ENCODE measurements around the gene ATP10B. TPM values are rescaled to one million over a fixed set of nuclear protein-coding genes. Genes with fewer than 3 reads are reported as not detected.

The ATP10B gene
- total RNA-seq, 1 donor from 2014 or later, result 9.1 TPM

DNA sequence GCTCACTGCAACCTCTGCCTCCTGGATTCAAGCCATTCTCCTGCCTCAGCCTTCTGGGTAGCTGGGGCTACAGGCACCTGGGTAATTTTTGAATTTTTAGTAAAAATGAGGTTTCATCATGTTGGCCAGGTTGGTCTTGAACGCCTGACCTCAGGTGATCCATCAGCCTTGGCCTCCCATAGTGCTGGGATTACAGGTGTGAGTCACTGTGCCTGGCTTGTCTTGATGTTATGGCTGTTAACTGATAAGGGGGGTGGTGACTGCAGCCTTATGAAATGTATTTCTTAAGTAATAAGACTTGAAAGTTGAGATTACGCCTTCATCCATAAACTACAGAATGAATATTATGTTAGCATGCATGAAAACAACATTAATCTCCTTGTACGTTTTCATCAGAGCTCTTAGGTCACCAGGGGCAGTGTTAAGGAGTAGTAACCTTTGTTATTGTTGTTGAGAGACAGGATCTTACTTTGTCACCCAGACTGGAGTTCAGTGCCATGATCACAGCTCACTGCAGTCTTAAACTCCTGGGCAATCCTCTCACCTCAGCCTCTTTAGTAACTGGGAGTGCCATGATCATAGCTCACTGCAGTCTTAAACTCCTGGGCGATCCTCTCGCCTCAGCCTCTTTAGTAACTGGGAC, 148.3 kb downstream of the ATP10B start:
- no peaks in the 10 kb centered on the region for H3K27me3 ChIP-seq
- no peak overlapping the region for H3K4me3 ChIP-seq
- H3K36me3 ChIP-seq, result no peaks in the 10 kb centered on the region
- H3K27ac ChIP-seq, result no peak overlapping the region
- TF ChIP-seq POLR2AphosphoS5 (IDR thresholded peaks at IDR 0.05; ENCODE audit: insufficient read depth in 1 of 2, low read depth in 1 of 2), result no peak
- no peak for TF ChIP-seq CTCF (IDR thresholded peaks at IDR 0.05)
- no peak for TF ChIP-seq POLR2A (IDR thresholded peaks at IDR 0.05)
- H3K4me1 ChIP-seq, result no peaks in the 10 kb centered on the region
- intact Hi-C loops (cut with DNase I), result no loop called here
- no peak for DNase-seq (ENCODE audit: extremely low spot score in 2 of 2)
- no peaks in the 10 kb centered on the region for H3K9me3 ChIP-seq

DNA sequence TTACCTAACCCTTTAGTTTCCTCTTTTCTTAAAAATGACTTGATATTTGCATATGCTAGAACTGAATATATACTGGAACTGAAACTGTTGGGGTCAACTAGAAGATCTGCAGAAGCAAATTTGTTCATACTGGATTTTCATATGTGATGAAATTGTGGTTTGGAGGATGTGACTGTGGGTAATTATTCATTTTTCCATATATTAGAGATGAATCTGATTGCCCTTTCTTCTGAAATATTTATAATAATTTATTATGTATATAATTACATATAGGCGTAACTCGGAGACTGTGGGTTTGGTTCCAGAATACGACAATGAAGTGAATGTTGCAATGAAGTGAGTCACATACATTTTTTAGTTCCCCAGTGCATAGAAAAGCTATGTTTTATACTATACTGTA, 149.1 kb downstream of the ATP10B start:
- no peak for DNase-seq (ENCODE audit: extremely low spot score in 2 of 2)
- Histone ChIP-seq H3K4me1 (no peaks in the 10 kb centered on the region), H3K27ac (no peak overlapping the region), H3K27me3 (no peaks in the 10 kb centered on the region), H3K36me3 (no peaks in the 10 kb centered on the region), H3K4me3 (no peak overlapping the region), H3K9me3 (no peaks in the 10 kb centered on the region)
- no peak for TF ChIP-seq CTCF (IDR thresholded peaks at IDR 0.05)
- no peak for TF ChIP-seq POLR2A (IDR thresholded peaks at IDR 0.05)
- no peak for TF ChIP-seq POLR2AphosphoS5 (IDR thresholded peaks at IDR 0.05; ENCODE audit: insufficient read depth in 1 of 2, low read depth in 1 of 2)
- intact Hi-C loops (cut with DNase I), result no loop called here

GRCh38 chr5:160702311-160702803, 149.7 kb downstream of the ATP10B start:
- Histone ChIP-seq H3K36me3 (no peaks in the 10 kb centered on the region), H3K9me3 (no peaks in the 10 kb centered on the region), H3K4me3 (no peak overlapping the region), H3K27ac (no peak overlapping the region), H3K4me1 (no peaks in the 10 kb centered on the region), H3K27me3 (no peaks in the 10 kb centered on the region)
- intact Hi-C loops (cut with DNase I), result no loop called here
- TF ChIP-seq CTCF (IDR thresholded peaks at IDR 0.05) (no peak), POLR2AphosphoS5 (IDR thresholded peaks at IDR 0.05; ENCODE audit: insufficient read depth in 1 of 2, low read depth in 1 of 2) (no peak), POLR2A (IDR thresholded peaks at IDR 0.05) (no peak)
- no peak for DNase-seq (ENCODE audit: extremely low spot score in 2 of 2)

- no peak overlapping the region for H3K4me3 ChIP-seq
- H3K9me3 ChIP-seq, result no peaks in the 10 kb centered on the region
- no peaks in the 10 kb centered on the region for H3K27me3 ChIP-seq
- no peaks in the 10 kb centered on the region for H3K4me1 ChIP-seq
- H3K36me3 ChIP-seq, result no peaks in the 10 kb centered on the region
- H3K27ac ChIP-seq, result no peak overlapping the region
- no peak for DNase-seq (ENCODE audit: extremely low spot score in 2 of 2)
- no peak for TF ChIP-seq CTCF (IDR thresholded peaks at IDR 0.05)
- no peak for TF ChIP-seq POLR2AphosphoS5 (IDR thresholded peaks at IDR 0.05; ENCODE audit: insufficient read depth in 1 of 2, low read depth in 1 of 2)
- TF ChIP-seq POLR2A (IDR thresholded peaks at IDR 0.05), result no peak
- intact Hi-C loops (cut with DNase I), result no loop called here
Measured at GRCh38 chr5:160701403-160701802, 150.6 kb downstream of the ATP10B start.

- no peaks in the 10 kb centered on the region for H3K9me3 ChIP-seq
- no peak for TF ChIP-seq POLR2A (IDR thresholded peaks at IDR 0.05)
- TF ChIP-seq CTCF (IDR thresholded peaks at IDR 0.05), result no peak
- TF ChIP-seq POLR2AphosphoS5 (IDR thresholded peaks at IDR 0.05; ENCODE audit: insufficient read depth in 1 of 2, low read depth in 1 of 2), result no peak
- H3K36me3 ChIP-seq, result no peaks in the 10 kb centered on the region
- no peak overlapping the region for H3K27ac ChIP-seq
- intact Hi-C loops (cut with DNase I), result no loop called here
- no peak for DNase-seq (ENCODE audit: extremely low spot score in 2 of 2)
- no peaks in the 10 kb centered on the region for H3K27me3 ChIP-seq
- no peak overlapping the region for H3K4me3 ChIP-seq
- no peaks in the 10 kb centered on the region for H3K4me1 ChIP-seq
Measured at GRCh38 chr5:160699301-160699700, 152.7 kb downstream of the ATP10B start.

All from vagina (tissue), 2 donors.